Thyroid gland (tissue), 4 donors: Measurements from ENCODE around the gene SLC9A5.

ENCODE experiments used
- CTCF ChIP-seq, 6 experiments: fragments of 200-600 bp in 3 of 6; fragments of 450-650 bp in 3 of 6; sonication (generic) in 3 of 6; IDR thresholded peaks; one replicate each; pipeline ENCODE4 v1.5.1; 2016 to 2019; ENCODE audit warnings: antibody characterized with exemption in 6 of 6, mild to moderate bottlenecking in 2 of 6, inconsistent platforms in 1 of 6, moderate library complexity in 1 of 6
- POLR2A ChIP-seq, 2 donors: fragments of 450-650 bp; IDR thresholded peaks; one replicate each; pipeline ENCODE4 v1.6.1; 2017; ENCODE audit warnings: antibody characterized with exemption in 2 of 2, mild to moderate bottlenecking in 2 of 2, moderate library complexity in 1 of 2

- TF ChIP-seq CTCF (IDR thresholded peaks at IDR 0.05) (no peak), POLR2A (IDR thresholded peaks at IDR 0.05) (no peak)
Observed at GRCh38 chr16:67317853-67318252, 69.1 kb downstream of the SLC9A5 start.
